Left lung (tissue), 10 donors: ENCODE data around the gene CHFR. TPM values are rescaled to one million over a fixed set of nuclear protein-coding genes. Genes with fewer than 3 reads are reported as not detected.
"Not testable (repeated sequence)": the region's sequence is repeated elsewhere in the genome, so short reads cannot be mapped to it uniquely, and the experiment has no call there.

ENCODE experiments used
- ATAC-seq: fragments of 200-7000 bp; cut with Tn5 transposase; one replicate; pipeline ENCODE4 v1.9.1; 2020; ENCODE audit warnings: moderate library complexity
- DNase-seq, 4 donors: peaks; one replicate each; pipeline ENCODE4 v3.0.0-alpha.2; 2013 to 2020
- H3K27ac ChIP-seq, 2 donors: fragments of 200-600 bp; sonication (generic) in 1 of 2; one replicate each; pipeline versions ENCODE4 v1.5.0 to v1.8.0; 2020 to 2021
- H3K27me3 ChIP-seq, 2 donors: fragments of 200-600 bp; sonication (generic) in 1 of 2; one replicate each; pipeline versions ENCODE4 v1.5.0 to v1.8.0; 2020 to 2021
- H3K36me3 ChIP-seq, 2 donors: fragments of 200-600 bp; sonication (generic) in 1 of 2; one replicate each; pipeline versions ENCODE4 v1.5.0 to v1.8.0; 2020 to 2021
- H3K4me1 ChIP-seq, 2 donors: fragments of 200-600 bp; one replicate each; pipeline ENCODE4 v1.8.0; 2021
- H3K4me3 ChIP-seq, 2 donors: fragments of 200-600 bp; sonication (generic) in 1 of 2; one replicate each; pipeline versions ENCODE4 v1.5.0 to v1.8.0; 2020 to 2021; ENCODE audit warnings: mild to moderate bottlenecking in 1 of 2
- H3K9me3 ChIP-seq, 2 donors: fragments of 200-600 bp; sonication (generic) in 1 of 2; one replicate each; pipeline versions ENCODE4 v1.5.0 to v1.8.0; 2020 to 2021
- CTCF ChIP-seq, 2 donors: fragments of 200-600 bp; sonication (generic) in 1 of 2; IDR thresholded peaks; one replicate each; pipeline versions ENCODE4 v1.5.0 to v1.8.0; 2021; ENCODE audit warnings: antibody characterized with exemption in 2 of 2
- intact Hi-C, 2 donors: fragments of 100-400 bp; cut with DNase I; formaldehyde crosslinking; loops; one replicate each; pipeline versions ENCODE4 v1.11.2 to v1.14.2; 2022
- polyA plus RNA-seq, 6 donors: library from polyadenylated mRNA; unstranded; fragments of 120-200 nt; gene quantifications; one replicate each; pipeline ENCODE4 v1.2.1, GENCODE V29; 2013; ENCODE audit not compliant: insufficient read length in 6 of 6
- total RNA-seq, 2 donors: library from RNA; stranded (reverse); fragmentation: NEBNext Ultra II Directional; extraction: Animal tissue kit (Norgen Biotek cat#: 25700); gene quantifications; one replicate each; pipeline ENCODE4 v1.2.1, GENCODE V29; 2021
- donor health status: DM: no; HTN: yes; CAD: no.
- donor health status: DM: no; HTN: no; CAD: no.

CHFR gene
- total and polyA plus RNA-seq, 8 donors, result 21.0 to 62.6 (median 26.4) TPM

DNA sequence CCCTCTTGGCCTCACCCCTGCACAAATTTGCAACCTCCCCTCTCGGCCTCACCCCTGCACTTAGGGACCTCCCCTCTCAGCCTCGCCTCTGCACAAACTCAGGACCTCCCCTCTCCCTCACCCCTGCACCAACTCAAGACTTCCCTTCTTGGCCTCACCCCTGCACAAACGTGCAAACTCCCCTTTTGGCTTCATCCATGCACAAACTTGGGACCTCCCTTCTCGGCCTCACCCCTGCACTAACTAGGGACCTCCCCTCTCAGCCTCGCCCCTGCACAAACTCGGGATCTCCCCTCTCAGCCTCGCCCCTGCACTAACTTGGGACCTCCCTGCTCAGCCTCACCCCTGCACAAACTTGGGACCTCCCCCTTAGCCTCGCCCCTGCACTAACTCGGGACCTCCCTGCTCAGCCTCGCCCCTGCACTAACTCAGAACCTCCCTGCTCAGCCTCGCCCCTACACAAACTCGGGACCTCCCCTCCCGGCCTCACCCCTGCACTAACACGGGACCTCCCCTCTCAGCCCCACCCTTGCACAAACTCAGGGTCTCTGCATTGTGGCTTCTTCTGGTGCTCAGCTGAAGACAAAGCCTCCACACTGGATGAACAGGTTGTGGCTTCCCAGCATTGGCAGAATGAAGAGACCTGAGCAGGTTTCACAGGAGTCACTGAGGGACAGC lies 47.7 kb downstream of the CHFR start:
- Histone ChIP-seq H3K4me1 (peaks cover 0 to 3% of the 10 kb centered on the region in 2 donors), H3K27me3 (no peaks in the 10 kb centered on the region), H3K27ac (no peak overlapping the region), H3K9me3 (no peaks in the 10 kb centered on the region), H3K4me3 (no peak overlapping the region), H3K36me3 (peaks cover 0 to 80% of the 10 kb centered on the region in 2 donors)
- ATAC-seq (no peak), DNase-seq (no peak)
- intact Hi-C loops, result no loop called here
- no peak for TF ChIP-seq CTCF (IDR thresholded peaks at IDR 0.05)

GRCh38 chr12:132838410-132839080 lies 48.9 kb downstream of the CHFR start:
- DNase-seq (no peak), ATAC-seq (peak; percentile 18)
- Histone ChIP-seq H3K9me3 (no peaks in the 10 kb centered on the region), H3K27ac (no peak overlapping the region), H3K36me3 (peaks cover 0 to 77% of the 10 kb centered on the region in 2 donors), H3K4me3 (no peak overlapping the region), H3K4me1 (peaks cover 0 to 3% of the 10 kb centered on the region in 2 donors), H3K27me3 (no peaks in the 10 kb centered on the region)
- TF ChIP-seq CTCF (IDR thresholded peaks at IDR 0.05), result no peak
- intact Hi-C loops, result no loop called here

GRCh38 chr12:132837693-132838409 lies 49.6 kb downstream of the CHFR start:
- H3K27me3 ChIP-seq, result no peaks in the 10 kb centered on the region
- no peak overlapping the region for H3K27ac ChIP-seq
- peak; percentile 13 for ATAC-seq
- intact Hi-C loops, result no loop called here
- H3K9me3 ChIP-seq, result no peaks in the 10 kb centered on the region
- peaks cover 0 to 3% of the 10 kb centered on the region in 2 donors for H3K4me1 ChIP-seq
- peaks cover 0 to 73% of the 10 kb centered on the region in 2 donors for H3K36me3 ChIP-seq
- DNase-seq, result peak in 2 of 4 donors; percentile 18 to 44
- no peak for TF ChIP-seq CTCF (IDR thresholded peaks at IDR 0.05)
- H3K4me3 ChIP-seq, result no peak overlapping the region

DNA sequence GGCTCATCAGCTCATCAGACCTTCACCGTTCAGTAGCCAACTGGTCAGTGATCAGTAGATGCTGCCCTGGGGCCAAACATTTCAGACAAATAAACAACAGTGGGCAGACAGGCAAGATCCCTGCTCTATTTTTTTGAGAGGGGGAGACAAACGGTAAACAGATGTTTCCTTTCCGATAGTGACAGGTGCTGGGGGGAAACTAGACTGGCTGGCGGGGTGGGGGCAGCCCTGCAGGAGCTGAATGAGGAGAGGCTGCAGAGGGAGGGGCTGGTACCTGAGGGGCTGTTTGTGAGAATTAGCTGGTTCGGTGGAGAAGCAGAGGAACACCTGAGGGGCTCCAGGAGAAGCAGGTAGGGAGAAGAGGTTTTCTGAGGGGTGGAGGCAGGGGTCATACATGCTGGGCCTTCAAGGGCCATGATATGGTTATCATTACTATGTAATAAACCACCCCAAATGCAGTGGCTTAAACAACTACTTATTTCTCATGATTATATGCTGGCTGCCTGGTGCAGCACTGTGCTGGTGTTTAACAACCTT lies 50.5 kb downstream of the CHFR start:
- DNase-seq (no peak), ATAC-seq (no peak)
- TF ChIP-seq CTCF (IDR thresholded peaks at IDR 0.05), result no peak
- Histone ChIP-seq H3K4me3 (no peak overlapping the region), H3K4me1 (peaks cover 0 to 3% of the 10 kb centered on the region in 2 donors), H3K27ac (no peak overlapping the region), H3K27me3 (no peaks in the 10 kb centered on the region), H3K36me3 (peaks cover 0 to 66% of the 10 kb centered on the region in 2 donors), H3K9me3 (no peaks in the 10 kb centered on the region)
- intact Hi-C loops, result no loop called here

GRCh38 chr12:132836230-132836629 lies 51.2 kb downstream of the CHFR start:
- not testable (repeated sequence) for H3K27me3 ChIP-seq

More at GRCh38 chr12:132836230-132836629, 51.2 kb downstream of the CHFR start:
- H3K4me1 ChIP-seq, ATAC-seq, H3K9me3 ChIP-seq, H3K4me3 ChIP-seq, intact Hi-C loops, H3K27ac ChIP-seq, DNase-seq: not testable (repeated sequence)
- peaks cover 0 to 62% of the 10 kb centered on the region in 2 donors for H3K36me3 ChIP-seq
